Fibroblast of mammary gland (primary cell): Measurements from ENCODE around the gene MIGA2.

Experiments
- DNase-seq: peaks from one replicate; pipeline ENCODE4 v3.0.0-alpha.2; 2010; ENCODE audit warnings: low read depth
- H3K4me3 ChIP-seq: 2 replicates; pipeline ENCODE4 v1.5.1; 2011; ENCODE audit warnings: low read depth, mild to moderate bottlenecking, low read length, moderate library complexity; ENCODE audit not compliant: control insufficient read depth
- TF ChIP-seq, protein P1 (sequence below): conservative IDR thresholded peaks from 2 replicates; pipeline ENCODE4 v1.5.1; 2011; ENCODE audit warnings: low read depth, low read length, inconsistent platforms; ENCODE audit not compliant: control insufficient read depth, insufficient read depth

Gene MIGA2

DNA sequence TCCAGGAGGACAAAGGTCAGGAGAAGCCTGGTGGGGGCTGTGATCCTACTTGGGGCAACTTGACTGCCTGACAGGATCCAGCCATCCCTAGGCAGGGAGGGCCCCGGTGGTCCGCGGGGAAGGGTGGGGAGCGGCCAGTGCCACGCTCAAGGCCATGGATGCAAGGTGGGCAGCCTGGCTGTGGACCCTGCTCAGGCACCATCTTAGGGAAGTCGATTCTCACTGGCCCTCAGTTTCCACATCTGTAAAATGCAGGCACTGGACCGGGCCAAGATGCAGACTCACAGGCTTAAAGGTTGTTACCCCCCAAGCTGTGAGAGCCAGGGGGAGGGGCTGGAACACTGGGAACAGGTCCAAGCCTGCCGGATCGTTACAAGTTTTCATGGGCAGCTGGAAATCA is 35.7 kb downstream of the MIGA2 start:
- no peak for DNase-seq
- no peak overlapping the region for H3K4me3 ChIP-seq
- TF ChIP-seq, protein P1, sequence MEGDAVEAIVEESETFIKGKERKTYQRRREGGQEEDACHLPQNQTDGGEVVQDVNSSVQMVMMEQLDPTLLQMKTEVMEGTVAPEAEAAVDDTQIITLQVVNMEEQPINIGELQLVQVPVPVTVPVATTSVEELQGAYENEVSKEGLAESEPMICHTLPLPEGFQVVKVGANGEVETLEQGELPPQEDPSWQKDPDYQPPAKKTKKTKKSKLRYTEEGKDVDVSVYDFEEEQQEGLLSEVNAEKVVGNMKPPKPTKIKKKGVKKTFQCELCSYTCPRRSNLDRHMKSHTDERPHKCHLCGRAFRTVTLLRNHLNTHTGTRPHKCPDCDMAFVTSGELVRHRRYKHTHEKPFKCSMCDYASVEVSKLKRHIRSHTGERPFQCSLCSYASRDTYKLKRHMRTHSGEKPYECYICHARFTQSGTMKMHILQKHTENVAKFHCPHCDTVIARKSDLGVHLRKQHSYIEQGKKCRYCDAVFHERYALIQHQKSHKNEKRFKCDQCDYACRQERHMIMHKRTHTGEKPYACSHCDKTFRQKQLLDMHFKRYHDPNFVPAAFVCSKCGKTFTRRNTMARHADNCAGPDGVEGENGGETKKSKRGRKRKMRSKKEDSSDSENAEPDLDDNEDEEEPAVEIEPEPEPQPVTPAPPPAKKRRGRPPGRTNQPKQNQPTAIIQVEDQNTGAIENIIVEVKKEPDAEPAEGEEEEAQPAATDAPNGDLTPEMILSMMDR: no peak

DNA sequence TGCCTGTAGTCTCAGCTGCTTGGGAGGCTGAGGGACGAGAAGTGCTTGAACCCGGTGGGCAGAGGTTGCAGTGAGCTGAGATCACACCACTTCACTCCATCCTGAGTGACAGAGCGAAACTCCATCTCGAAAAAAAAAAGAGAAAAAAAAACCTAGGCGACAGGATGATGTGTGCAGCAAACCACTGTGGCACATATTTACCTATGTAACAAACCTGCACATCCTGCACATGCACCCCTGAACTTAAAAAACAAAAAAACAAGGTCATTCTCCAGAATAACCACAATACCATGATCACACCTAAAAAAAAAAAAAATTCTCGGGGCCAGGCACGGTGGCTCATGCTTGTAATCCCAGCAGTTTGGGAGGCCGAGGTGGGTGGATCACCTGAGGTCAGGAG is 37.0 kb downstream of the MIGA2 start:
- DNase-seq: no peak
- H3K4me3 ChIP-seq: no peak overlapping the region
- TF ChIP-seq, protein P1: no peak

DNA sequence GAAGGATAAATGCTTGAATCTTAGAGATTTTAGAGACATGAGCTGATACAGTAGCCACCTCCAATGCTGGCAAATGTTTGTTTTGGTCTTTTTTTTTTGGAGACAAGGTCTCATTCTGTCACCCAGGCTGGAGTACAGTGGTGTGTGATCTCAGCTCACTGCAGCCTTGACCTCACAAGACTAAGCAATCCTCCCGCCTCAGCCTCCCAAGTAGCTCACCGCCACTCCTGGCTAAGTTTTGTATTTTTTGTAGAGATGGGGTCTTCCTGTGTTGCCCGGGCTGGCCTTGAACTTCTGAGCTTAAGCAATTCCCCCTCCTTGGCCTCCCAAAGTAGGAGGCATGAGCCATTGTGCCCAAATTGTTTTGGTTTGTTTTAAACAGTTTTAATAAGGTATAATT is 37.7 kb downstream of the MIGA2 start:
- no peak for DNase-seq
- TF ChIP-seq, protein P1: no peak
- H3K4me3 ChIP-seq: no peak overlapping the region

DNA sequence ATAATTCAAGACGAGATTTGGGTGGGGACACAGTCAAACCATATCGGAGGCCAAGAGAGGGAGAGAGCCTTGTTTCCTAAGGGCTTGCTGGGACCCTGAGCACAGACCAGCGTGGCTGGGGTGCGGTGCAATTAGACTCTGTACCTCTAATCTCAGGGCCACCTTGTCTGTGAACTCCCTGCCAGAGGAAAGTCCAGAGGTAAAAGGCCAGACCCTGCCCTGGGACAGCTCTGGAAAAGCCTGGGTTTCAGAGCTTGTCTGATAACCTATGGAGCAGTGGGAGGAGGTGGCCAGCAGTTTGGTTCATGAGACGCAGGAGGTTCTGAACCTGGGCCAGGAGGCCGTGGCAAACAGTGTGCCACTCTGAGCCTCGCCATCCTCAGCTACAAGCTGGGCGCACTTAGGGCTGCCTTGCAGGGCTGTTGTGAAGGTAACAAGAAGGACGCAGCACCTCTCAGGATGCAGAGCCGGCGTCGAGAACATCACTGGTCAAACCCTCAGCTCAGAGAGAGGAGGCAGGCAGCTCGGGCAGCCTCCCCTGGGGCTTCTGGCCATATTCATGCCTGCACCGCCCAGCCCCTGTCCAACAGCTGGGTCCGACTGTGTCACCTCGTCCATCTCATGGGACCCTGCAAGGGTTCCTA is 39.7 kb downstream of the MIGA2 start:
- DNase-seq: no peak
- H3K4me3 ChIP-seq: no peak overlapping the region
- TF ChIP-seq, protein P1: no peak

DNA sequence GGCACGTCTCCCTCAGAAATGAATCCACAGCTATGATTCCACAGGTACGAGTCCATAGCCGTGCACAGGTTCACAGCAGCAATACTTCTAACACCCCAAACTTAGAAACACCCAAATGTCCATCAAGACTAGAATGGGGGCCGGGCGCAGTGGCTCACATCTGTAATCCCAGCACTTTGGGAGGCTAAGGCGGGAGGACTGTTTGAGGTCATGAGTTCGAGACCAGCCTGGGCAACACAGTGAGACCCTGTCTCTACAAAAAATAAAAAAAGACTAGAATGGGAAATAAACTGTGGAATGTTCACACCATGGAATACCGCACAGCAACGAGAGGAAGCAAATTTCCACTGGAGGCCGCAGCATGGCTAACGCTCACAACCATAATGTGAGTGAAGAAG is 40.2 kb downstream of the MIGA2 start:
- DNase-seq: no peak
- no peak overlapping the region for H3K4me3 ChIP-seq
- TF ChIP-seq, protein P1: no peak

GRCh38 chr9:129077236-129077635 is 40.8 kb downstream of the MIGA2 start:
- no peak overlapping the region for H3K4me3 ChIP-seq
- TF ChIP-seq, protein P1: no peak
- DNase-seq: no peak

DNA sequence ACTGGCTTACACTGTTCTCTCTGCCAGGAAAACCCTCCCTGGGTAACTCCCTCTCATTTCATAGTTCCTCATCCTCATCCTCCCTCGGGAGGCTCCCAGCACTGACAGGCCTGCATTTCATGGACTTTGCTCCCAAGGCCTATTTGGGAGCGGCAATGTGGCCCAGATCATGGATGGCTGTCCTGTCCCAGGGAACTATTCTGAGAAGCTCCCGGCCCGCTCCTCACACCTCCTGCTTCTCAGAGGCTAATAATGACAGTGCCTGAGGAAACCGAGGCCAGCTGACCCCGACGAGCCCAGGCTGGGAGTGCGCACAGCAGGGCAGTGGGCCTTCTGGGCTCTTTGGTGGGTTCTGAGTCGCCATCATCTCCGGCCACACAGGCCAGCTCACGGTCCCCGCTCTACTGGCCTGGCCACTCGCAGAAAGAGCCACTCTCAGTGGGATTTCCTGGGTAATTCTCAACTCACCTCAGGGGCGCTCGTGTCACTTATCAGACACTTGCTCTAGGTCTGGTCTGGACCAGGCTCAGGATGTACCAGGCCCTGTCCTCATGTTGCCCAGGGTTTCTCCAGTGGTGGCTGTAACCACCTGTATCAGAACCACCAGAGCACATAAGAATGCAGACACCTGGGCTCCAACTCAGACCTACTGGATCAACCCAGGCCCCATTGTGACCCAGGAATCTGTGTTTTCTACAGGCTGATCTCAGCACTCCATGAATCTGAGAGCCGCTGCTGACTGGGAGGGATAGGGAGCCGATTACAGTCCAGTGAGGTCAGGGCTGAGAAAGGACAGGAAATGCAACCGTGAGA is 42.5 kb downstream of the MIGA2 start:
- H3K4me3 ChIP-seq: no peak overlapping the region
- DNase-seq: no peak
- TF ChIP-seq, protein P1: no peak
